Astrocyte (in vitro differentiated cells and primary cell): Measurements from ENCODE around the gene UBE2D2.

ENCODE experiments used
- EZH2 ChIP-seq: IDR thresholded peaks from 2 replicates; pipeline ENCODE4 v1.6.1; 2012; ENCODE audit warnings: mild to moderate bottlenecking, low read length, inconsistent platforms; ENCODE audit not compliant: insufficient read depth
- TF ChIP-seq, protein P1 (sequence below): IDR thresholded peaks from 2 replicates; pipeline ENCODE4 v1.5.1; 2011; ENCODE audit warnings: low read depth, mild to moderate bottlenecking, inconsistent platforms, low read length, moderate library complexity; ENCODE audit not compliant: insufficient read depth

- TF ChIP-seq, protein P1, sequence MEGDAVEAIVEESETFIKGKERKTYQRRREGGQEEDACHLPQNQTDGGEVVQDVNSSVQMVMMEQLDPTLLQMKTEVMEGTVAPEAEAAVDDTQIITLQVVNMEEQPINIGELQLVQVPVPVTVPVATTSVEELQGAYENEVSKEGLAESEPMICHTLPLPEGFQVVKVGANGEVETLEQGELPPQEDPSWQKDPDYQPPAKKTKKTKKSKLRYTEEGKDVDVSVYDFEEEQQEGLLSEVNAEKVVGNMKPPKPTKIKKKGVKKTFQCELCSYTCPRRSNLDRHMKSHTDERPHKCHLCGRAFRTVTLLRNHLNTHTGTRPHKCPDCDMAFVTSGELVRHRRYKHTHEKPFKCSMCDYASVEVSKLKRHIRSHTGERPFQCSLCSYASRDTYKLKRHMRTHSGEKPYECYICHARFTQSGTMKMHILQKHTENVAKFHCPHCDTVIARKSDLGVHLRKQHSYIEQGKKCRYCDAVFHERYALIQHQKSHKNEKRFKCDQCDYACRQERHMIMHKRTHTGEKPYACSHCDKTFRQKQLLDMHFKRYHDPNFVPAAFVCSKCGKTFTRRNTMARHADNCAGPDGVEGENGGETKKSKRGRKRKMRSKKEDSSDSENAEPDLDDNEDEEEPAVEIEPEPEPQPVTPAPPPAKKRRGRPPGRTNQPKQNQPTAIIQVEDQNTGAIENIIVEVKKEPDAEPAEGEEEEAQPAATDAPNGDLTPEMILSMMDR: no peak
- TF ChIP-seq EZH2: no peak
Observed at GRCh38 chr5:139635191-139635590, 74.1 kb downstream of the UBE2D2 start.
